Epidermal melanocyte (primary cell): ENCODE results near the gene ZNF331.

Experiments used
- DNase-seq: peaks from one replicate; pipeline ENCODE4 v3.0.0; 2011; ENCODE audit warnings: low spot score; ENCODE audit not compliant: insufficient read length

ZNF331 gene

DNA sequence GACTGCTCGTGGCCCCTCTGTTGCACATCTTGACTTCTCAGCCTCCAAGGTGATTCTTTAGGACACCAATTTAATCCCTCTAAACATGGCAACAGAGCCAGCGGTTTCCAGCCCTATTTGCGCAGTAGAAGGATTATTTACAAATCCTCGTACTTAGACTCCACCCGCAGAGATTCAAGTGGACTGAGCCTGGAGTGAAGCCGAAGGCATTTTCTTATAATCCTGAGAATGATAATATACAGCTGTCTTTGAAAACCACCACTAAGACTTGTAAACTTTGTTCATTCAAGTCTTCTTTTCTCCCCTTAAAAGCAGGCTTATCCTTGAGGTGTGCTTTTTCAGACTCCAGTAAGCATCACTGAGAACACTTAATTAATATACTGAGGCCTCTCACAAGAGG, 89.0 kb downstream of the ZNF331 start:
- DNase-seq, result no peak
